Kidney capillary endothelial cell (primary cell): ENCODE measurements around the gene CFAP97D1.
"Not testable (repeated sequence)": the region's sequence is repeated elsewhere in the genome, so short reads cannot be mapped to it uniquely, and the experiment has no call there.

Experiments
- DNase-seq: peaks from one replicate; pipeline ENCODE4 v3.0.0-alpha.2; 2018; ENCODE audit warnings: low spot score

CFAP97D1 gene

GRCh38 chr17:43798024-43798423 is 17.8 kb downstream of the CFAP97D1 start:
- DNase-seq = not testable (repeated sequence)

GRCh38 chr17:43799047-43799446 is 18.8 kb downstream of the CFAP97D1 start:
- DNase-seq = no peak

GRCh38 chr17:43800736-43801135 is 20.5 kb downstream of the CFAP97D1 start:
- DNase-seq = no peak

GRCh38 chr17:43801844-43802243 is 21.6 kb downstream of the CFAP97D1 start:
- no peak for DNase-seq

- DNase-seq = no peak
Observed at GRCh38 chr17:43803758-43804157, 23.5 kb downstream of the CFAP97D1 start.

- no peak for DNase-seq
Observed at GRCh38 chr17:43805117-43805516, 24.9 kb downstream of the CFAP97D1 start.

- no peak for DNase-seq
Observed at GRCh38 chr17:43808076-43808475, 27.8 kb downstream of the CFAP97D1 start.

- DNase-seq = no peak
Observed at GRCh38 chr17:43809121-43809520, 28.9 kb downstream of the CFAP97D1 start.

GRCh38 chr17:43810226-43810715 is 30.0 kb downstream of the CFAP97D1 start:
- DNase-seq = no peak

GRCh38 chr17:43810823-43811222 is 30.6 kb downstream of the CFAP97D1 start:
- no peak for DNase-seq

- no peak for DNase-seq
Observed at GRCh38 chr17:43812396-43813265, 32.4 kb downstream of the CFAP97D1 start.

GRCh38 chr17:43813386-43813785 is 33.2 kb downstream of the CFAP97D1 start:
- DNase-seq = no peak

- DNase-seq = no peak
Observed at GRCh38 chr17:43814026-43814425, 33.8 kb downstream of the CFAP97D1 start.

GRCh38 chr17:43814714-43815113 is 34.5 kb downstream of the CFAP97D1 start:
- DNase-seq = peak; percentile 52

GRCh38 chr17:43816336-43817320 is 36.4 kb downstream of the CFAP97D1 start:
- no peak for DNase-seq

GRCh38 chr17:43817826-43818225 is 37.6 kb downstream of the CFAP97D1 start:
- no peak for DNase-seq

- no peak for DNase-seq
Observed at GRCh38 chr17:43818966-43819365, 38.7 kb downstream of the CFAP97D1 start.

GRCh38 chr17:43820759-43821158 is 40.5 kb downstream of the CFAP97D1 start:
- DNase-seq = no peak

- no peak for DNase-seq
Observed at GRCh38 chr17:43822570-43823190, 42.4 kb downstream of the CFAP97D1 start.

GRCh38 chr17:43823350-43824084 is 43.3 kb downstream of the CFAP97D1 start:
- no peak for DNase-seq

GRCh38 chr17:43825567-43825966 is 45.3 kb downstream of the CFAP97D1 start:
- no peak for DNase-seq
